CD4-positive, alpha-beta T cell treated with Interleukin-12 subunit alpha and Interleukin-12 subunit beta, for 1 hour (primary cell): ENCODE results near the gene BRSK1.

Experiments
- DNase-seq: peaks from one replicate; pipeline ENCODE4 v3.0.0-alpha.2; 2020

The BRSK1 gene

GRCh38 chr19:55339105-55339888, 55.5 kb downstream of the BRSK1 start, which contains the start of gene KMT5C:
Gene KMT5C (plus strand): TSS chr19:55339876. CDS start chr19:55341937, 2,061 bp downstream.
- DNase-seq, result peak; percentile 100

GRCh38 chr19:55339889-55340783, 56.3 kb downstream of the BRSK1 start:
- no peak for DNase-seq

GRCh38 chr19:55340784-55341147, 57.0 kb downstream of the BRSK1 start:
- peak; percentile 27 for DNase-seq

GRCh38 chr19:55341171-55341588, 57.4 kb downstream of the BRSK1 start:
- peak; percentile 63 for DNase-seq

GRCh38 chr19:55341595-55342531, 58.1 kb downstream of the BRSK1 start:
- DNase-seq, result no peak

- no peak for DNase-seq
Measured at GRCh38 chr19:55344444-55344843, 60.6 kb downstream of the BRSK1 start.

- DNase-seq, result no peak
Measured at GRCh38 chr19:55345101-55345817, 61.5 kb downstream of the BRSK1 start.

GRCh38 chr19:55345818-55346724, 62.3 kb downstream of the BRSK1 start:
- DNase-seq, result no peak

GRCh38 chr19:55346725-55347441, 63.1 kb downstream of the BRSK1 start:
- DNase-seq, result no peak

- DNase-seq, result no peak
Measured at GRCh38 chr19:55347442-55348009, 63.7 kb downstream of the BRSK1 start.

- no peak for DNase-seq
Measured at GRCh38 chr19:55348317-55349034, 64.7 kb downstream of the BRSK1 start.

- DNase-seq, result no peak
Measured at GRCh38 chr19:55350620-55351315, 67.0 kb downstream of the BRSK1 start.

GRCh38 chr19:55352040-55352439, 68.2 kb downstream of the BRSK1 start:
- no peak for DNase-seq

GRCh38 chr19:55352549-55353145, 68.8 kb downstream of the BRSK1 start:
- DNase-seq, result no peak

GRCh38 chr19:55353356-55353802, 69.6 kb downstream of the BRSK1 start:
- no peak for DNase-seq

GRCh38 chr19:55353803-55354697, 70.3 kb downstream of the BRSK1 start:
- DNase-seq, result peak; percentile 80

GRCh38 chr19:55354698-55355212, 71.0 kb downstream of the BRSK1 start, which contains the start of gene COX6B2:
Gene COX6B2 (minus strand): TSS chr19:55354719. CDS start chr19:55354521, 198 bp downstream.
- no peak for DNase-seq
